ENCODE measurements around the gene AIM2. TPM values are rescaled to one million over a fixed set of nuclear protein-coding genes. Genes with fewer than 3 reads are reported as not detected.

The AIM2 gene
- total RNA-seq, 1 experiment from 2014 or later = not detected

DNA sequence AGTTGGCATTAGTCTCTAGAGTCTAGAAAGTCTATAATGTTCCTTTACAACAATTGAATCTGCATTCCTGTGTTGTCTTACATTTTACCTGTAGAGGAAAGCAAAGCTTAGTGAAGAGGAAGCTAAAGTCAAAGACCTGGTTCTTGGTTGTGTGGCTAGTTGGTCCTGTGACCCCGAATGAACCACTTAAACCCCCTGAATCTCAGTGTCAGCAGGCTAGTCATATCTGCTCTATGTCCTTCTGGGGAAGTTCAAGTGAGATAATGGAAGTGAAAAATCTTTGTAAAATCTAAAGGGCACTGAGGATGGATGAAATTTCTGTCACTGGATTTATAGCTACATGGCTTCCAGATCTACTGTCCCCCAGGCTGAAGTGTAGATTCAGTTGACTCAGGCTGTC, 24.0 kb upstream of the AIM2 start:
- no peaks in the 10 kb centered on the region for H3K4me1 ChIP-seq (replicated peaks; ENCODE audit: insufficient read depth)
- peaks cover 35% of the 10 kb centered on the region for H3K27me3 ChIP-seq (ENCODE audit: insufficient read depth, low read depth)
- DNase-seq = no peak
- H3K9me2 ChIP-seq (ENCODE audit: insufficient read depth) = no peaks in the 10 kb centered on the region
- CTCF ChIA-PET = no interaction called here
- no peaks in the 10 kb centered on the region for H3K9me3 ChIP-seq (ENCODE audit: insufficient read depth, low read depth)
- TF ChIP-seq, protein P1, sequence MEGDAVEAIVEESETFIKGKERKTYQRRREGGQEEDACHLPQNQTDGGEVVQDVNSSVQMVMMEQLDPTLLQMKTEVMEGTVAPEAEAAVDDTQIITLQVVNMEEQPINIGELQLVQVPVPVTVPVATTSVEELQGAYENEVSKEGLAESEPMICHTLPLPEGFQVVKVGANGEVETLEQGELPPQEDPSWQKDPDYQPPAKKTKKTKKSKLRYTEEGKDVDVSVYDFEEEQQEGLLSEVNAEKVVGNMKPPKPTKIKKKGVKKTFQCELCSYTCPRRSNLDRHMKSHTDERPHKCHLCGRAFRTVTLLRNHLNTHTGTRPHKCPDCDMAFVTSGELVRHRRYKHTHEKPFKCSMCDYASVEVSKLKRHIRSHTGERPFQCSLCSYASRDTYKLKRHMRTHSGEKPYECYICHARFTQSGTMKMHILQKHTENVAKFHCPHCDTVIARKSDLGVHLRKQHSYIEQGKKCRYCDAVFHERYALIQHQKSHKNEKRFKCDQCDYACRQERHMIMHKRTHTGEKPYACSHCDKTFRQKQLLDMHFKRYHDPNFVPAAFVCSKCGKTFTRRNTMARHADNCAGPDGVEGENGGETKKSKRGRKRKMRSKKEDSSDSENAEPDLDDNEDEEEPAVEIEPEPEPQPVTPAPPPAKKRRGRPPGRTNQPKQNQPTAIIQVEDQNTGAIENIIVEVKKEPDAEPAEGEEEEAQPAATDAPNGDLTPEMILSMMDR (conservative IDR thresholded peaks at IDR 0.05) = no peak
- TF ChIP-seq EZH2 (IDR thresholded peaks at IDR 0.05; ENCODE audit: low read depth) = no peak
- no peaks in the 10 kb centered on the region for H3K36me3 ChIP-seq (ENCODE audit: low read depth)
- H2AFZ ChIP-seq = no peak overlapping the region
- POLR2A ChIA-PET (ENCODE audit: unreplicated experiment) = no interaction called here
- H3K27ac ChIP-seq = no peak overlapping the region
- H4K20me1 ChIP-seq (ENCODE audit: insufficient read depth) = no peaks in the 10 kb centered on the region
- intact Hi-C loops (cut with micrococcal nuclease; ENCODE audit: unreplicated experiment) = no loop called here
- H3F3A ChIP-seq (ENCODE audit: insufficient read depth, low read depth) = no peaks in the 10 kb centered on the region
- H3K79me2 ChIP-seq (ENCODE audit: low read depth) = no peaks in the 10 kb centered on the region
- BruUV-seq (replicated peaks) = no TSS peak
- H3K4me2 ChIP-seq = no peak overlapping the region
- H3K4me3 ChIP-seq = no peak overlapping the region

DNA sequence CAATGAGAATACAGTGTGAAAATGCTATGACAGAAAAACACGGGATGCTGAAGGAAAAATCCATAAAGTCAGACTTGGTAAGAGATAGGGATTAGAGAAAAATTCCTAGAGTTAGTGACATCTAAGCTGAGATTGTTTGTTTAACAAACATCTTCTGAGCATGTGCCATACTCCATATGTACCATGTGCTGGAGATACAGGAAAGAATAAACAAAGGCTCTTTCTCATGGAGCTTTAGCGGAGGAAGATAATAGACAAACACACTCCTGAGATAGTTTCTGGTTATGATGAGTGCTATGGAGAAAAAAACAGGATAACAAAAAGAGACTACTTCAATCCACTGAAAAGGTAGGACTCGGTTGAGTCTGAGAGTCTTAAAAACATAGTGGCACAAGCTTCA, 22.0 kb upstream of the AIM2 start:
- H3K9me2 ChIP-seq (ENCODE audit: insufficient read depth) = no peaks in the 10 kb centered on the region
- intact Hi-C loops (cut with micrococcal nuclease; ENCODE audit: unreplicated experiment) = no loop called here
- no peak overlapping the region for H2AFZ ChIP-seq
- H3K27ac ChIP-seq = no peak overlapping the region
- DNase-seq = no peak
- H3K4me3 ChIP-seq = no peak overlapping the region
- no peaks in the 10 kb centered on the region for H3K79me2 ChIP-seq (ENCODE audit: low read depth)
- no peaks in the 10 kb centered on the region for H3K9me3 ChIP-seq (ENCODE audit: insufficient read depth, low read depth)
- no peak overlapping the region for H3K4me2 ChIP-seq
- H3K36me3 ChIP-seq (ENCODE audit: low read depth) = no peaks in the 10 kb centered on the region
- TF ChIP-seq EZH2 (IDR thresholded peaks at IDR 0.05; ENCODE audit: low read depth) = no peak
- TF ChIP-seq, protein P1 (conservative IDR thresholded peaks at IDR 0.05) = no peak
- BruUV-seq (replicated peaks) = no TSS peak
- peaks cover 38% of the 10 kb centered on the region for H3K27me3 ChIP-seq (ENCODE audit: insufficient read depth, low read depth)
- H4K20me1 ChIP-seq (ENCODE audit: insufficient read depth) = no peaks in the 10 kb centered on the region
- POLR2A ChIA-PET (ENCODE audit: unreplicated experiment) = no interaction called here
- H3K4me1 ChIP-seq (replicated peaks; ENCODE audit: insufficient read depth) = no peaks in the 10 kb centered on the region
- CTCF ChIA-PET = no interaction called here
- no peaks in the 10 kb centered on the region for H3F3A ChIP-seq (ENCODE audit: insufficient read depth, low read depth)

DNA sequence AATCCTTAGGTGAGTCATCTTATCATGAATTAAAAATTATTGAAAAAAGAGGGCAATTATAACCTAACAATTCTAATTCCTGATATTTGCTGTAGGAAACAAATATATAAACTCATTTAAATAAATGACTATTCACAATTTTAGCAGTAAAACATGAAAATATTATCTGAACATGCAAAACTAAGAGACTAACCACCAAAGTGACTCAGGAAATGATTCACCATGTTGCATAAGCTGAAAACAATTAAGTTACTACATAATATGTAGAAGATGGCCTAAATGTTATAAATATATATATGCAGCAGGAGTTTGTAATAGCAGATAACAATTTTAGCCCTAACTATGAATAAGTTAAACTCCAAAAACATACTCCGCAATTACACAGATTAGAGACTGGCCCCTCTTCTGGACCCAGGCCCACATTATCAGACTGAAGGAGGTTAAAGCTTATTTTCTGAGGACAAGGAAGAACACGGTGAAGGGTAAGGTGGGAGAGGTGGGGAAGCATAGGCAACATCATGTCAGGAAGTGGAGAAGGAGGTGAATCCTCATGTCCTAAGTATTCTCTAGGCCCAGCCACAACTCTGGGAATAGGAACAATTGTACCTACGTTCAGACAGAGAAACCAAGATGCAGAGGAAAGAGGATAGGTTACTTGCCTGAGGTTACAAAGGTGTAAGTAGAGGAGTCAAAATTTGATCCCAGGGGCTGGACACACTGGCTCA, 15.6 kb upstream of the AIM2 start:
- intact Hi-C loops (cut with micrococcal nuclease; ENCODE audit: unreplicated experiment) = no loop called here
- POLR2A ChIA-PET (ENCODE audit: unreplicated experiment) = no interaction called here
- no TSS peak for BruUV-seq (replicated peaks)
- H3K36me3 ChIP-seq (ENCODE audit: low read depth) = no peaks in the 10 kb centered on the region
- H3K27me3 ChIP-seq (ENCODE audit: insufficient read depth, low read depth) = 0 out of 2 replicates have a peak, but pooled peaks cover 5% of the 10 kb centered on the region
- H2AFZ ChIP-seq = no peak overlapping the region
- no peaks in the 10 kb centered on the region for H4K20me1 ChIP-seq (ENCODE audit: insufficient read depth)
- DNase-seq = no peak
- H3F3A ChIP-seq (ENCODE audit: insufficient read depth, low read depth) = no peaks in the 10 kb centered on the region
- H3K4me3 ChIP-seq = no peak overlapping the region
- H3K27ac ChIP-seq = no peak overlapping the region
- no peaks in the 10 kb centered on the region for H3K79me2 ChIP-seq (ENCODE audit: low read depth)
- no peaks in the 10 kb centered on the region for H3K9me3 ChIP-seq (ENCODE audit: insufficient read depth, low read depth)
- H3K4me2 ChIP-seq = no peak overlapping the region
- H3K9me2 ChIP-seq (ENCODE audit: insufficient read depth) = no peaks in the 10 kb centered on the region
- H3K4me1 ChIP-seq (replicated peaks; ENCODE audit: insufficient read depth) = no peaks in the 10 kb centered on the region
- CTCF ChIA-PET = no interaction called here
- TF ChIP-seq EZH2 (IDR thresholded peaks at IDR 0.05; ENCODE audit: low read depth) = no peak
- TF ChIP-seq, protein P1 (conservative IDR thresholded peaks at IDR 0.05) = no peak

Data from PC-9 (cell line).